NCI-H2196 treated with DMSO at 0.1 percent for 48 hours (cell line): ENCODE results near the gene SFT2D1.
"Not testable (repeated sequence)": the region's sequence is repeated elsewhere in the genome, so short reads cannot be mapped to it uniquely, and the experiment has no call there.

Source experiments
- DNase-seq: peaks from one replicate; lab custom pipeline; 2025; ENCODE audit not compliant: unreplicated experiment; lab: John Stamatoyannopoulos, UW

The SFT2D1 gene

DNA sequence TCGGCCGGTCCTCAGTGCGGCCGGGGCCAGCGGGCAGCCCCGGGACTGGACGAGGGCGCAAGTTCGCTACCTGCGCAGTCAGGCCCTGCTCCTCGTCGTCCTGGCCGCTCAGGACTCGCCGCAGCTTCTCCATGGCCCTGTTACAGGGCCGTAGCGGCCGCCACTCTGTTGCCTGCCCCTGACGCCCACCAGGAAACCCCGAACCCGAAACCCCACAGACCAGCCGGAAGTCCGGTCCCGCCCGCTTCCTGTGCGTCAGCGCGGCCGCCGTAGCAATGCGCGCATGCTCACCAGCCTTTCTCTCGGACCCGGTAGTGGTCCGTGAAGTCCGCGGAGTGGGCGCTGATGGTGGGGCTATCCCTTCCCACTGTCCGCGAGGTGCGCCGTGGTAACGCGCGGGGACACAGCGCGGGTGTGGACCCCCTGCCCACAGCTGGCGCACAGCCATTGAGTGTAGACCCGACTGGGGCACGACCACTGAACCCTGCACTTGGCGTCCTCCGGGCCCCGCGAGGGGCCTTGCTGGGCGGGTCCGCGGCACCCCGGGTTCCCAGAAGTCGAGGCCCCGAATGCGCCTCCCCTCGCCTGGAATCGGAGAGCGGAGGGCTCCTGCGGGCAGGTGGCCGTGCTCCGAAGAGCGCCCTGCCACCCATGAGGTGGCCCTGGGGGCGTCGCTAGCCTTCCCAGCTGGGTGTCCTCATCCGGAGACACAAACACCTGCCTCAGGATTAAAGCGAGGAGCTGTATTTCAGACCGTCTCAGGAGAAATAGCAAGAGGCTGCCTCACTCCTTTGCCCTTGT is at the start of gene SFT2D1:
Gene SFT2D1, minus strand, starts transcription at position 197 of the 801 bp plus-strand sequence. Its CDS starts 64 bp downstream, at position 133.
- peak; percentile 30 for DNase-seq

DNA sequence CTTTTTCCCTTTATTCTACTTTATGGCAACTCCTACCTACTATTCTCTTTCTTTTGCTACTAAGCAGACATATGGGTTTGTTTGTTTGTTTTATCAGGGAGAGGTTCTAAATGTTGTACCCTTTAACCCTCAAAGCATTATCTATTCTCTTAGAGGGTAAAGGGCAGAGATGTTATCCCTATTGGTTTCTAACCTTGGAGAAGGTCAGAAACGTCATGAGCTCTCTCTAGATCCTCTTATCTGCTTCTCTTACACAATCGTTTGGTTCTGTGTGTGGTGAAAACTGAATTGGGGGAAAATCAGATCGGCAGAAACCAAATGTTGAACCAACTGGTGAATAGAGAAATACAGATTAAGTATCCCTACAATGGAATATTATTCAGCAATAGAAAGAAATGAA is 46.8 kb upstream of the SFT2D1 start:
- DNase-seq, result no peak

DNA sequence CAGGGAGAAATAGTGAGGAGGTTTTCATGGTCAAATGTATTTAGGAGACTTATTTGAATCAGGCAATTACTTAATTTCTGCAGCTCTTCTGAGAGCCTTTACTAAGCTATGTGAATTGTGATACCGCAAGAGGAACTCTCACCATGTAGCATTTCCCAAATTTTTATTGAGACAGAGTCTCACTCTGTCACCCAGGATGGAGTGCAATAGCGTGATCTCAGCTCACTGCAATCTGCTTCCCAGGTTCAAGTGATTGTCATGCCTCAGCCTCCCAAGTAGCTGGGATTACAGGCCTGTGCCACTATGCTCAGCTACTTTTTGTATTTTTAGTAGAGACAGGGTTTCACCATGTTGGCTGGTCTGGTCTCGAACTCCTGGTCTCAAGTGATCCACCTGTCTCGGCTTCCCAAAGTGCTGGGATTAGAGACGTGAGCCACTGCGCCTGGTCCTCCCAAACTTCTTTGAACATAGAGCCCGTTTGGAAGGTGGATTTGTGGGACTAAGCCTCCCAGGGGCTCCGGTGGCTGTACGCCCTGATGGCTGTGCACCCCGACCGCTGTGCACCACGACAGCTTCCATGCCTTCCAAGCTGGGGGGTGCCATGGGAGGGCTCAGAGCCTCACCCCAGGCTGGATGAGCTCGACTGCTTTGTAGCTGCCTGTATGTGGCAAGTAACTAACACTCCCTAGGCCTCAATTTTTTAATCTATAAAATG is 46.1 kb upstream of the SFT2D1 start:
- no peak for DNase-seq

DNA sequence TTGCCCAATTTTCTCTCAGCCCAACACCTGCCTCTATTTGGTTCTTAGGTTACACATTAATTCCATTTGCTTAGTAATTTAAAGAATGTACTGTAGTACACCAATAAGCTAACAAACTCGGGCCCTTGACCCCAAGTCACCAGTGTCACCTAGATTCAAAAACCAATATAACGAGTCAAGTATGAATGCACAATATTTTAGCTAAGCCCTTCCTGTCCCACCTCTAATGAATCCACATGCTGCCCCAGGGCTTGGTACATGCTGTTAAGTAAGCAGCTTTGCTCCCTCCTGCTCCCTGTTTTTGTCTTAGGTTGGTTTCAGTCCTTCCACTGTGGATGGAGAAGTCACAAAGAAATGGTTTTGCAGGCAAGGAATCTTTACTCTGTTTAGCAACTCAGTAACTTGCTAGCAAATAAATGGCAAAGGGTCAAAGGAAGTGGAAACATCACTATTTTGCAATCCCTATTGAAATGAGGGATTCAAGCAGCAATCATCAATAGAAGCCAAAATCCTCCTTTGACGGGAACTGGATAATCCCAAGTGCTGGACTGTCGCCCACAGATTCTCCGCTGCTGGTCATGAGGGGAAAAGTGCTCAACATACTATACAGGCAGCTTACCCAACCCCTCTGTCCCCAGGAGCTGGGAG is 45.4 kb upstream of the SFT2D1 start:
- DNase-seq, result no peak

DNA sequence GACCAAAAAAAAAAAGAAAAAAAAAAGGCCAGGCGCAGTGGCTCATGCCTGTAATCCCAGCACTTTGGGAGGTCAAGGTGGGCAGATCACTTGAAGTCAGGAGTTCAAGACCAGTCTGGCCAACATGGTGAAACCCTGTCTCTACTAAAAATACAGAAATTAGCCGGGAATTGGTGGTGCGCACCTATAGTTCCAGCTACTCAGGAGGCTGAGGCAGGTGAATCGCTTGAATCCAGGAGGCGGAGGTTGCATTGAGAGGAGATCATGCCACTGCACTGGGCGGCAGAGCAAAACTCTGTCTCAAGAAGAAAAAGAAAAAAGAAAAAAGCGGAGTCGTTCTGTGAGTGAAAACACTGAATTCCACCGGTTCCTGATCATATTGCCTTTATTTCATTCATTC is 44.8 kb upstream of the SFT2D1 start:
- DNase-seq, result not testable (repeated sequence)

DNA sequence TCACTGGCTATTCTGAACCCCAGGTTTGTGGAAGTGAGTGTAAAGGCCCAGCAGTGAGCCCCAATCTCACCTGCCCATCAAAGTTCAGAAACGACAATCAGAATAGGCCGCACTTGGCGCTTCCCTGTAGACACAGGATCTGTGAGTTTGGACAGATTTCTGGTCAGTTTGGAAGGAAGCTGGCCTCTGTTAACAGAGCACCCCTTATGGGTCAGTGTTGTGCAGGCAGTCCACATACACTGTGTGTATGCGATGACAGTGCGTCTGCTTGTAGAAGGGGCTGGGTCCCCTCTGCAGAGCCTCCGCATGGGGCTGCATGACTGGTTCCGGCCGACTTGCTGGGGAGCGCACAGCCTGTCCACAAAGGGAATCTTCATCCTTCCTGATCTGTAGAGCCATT is 43.8 kb upstream of the SFT2D1 start:
- no peak for DNase-seq

DNA sequence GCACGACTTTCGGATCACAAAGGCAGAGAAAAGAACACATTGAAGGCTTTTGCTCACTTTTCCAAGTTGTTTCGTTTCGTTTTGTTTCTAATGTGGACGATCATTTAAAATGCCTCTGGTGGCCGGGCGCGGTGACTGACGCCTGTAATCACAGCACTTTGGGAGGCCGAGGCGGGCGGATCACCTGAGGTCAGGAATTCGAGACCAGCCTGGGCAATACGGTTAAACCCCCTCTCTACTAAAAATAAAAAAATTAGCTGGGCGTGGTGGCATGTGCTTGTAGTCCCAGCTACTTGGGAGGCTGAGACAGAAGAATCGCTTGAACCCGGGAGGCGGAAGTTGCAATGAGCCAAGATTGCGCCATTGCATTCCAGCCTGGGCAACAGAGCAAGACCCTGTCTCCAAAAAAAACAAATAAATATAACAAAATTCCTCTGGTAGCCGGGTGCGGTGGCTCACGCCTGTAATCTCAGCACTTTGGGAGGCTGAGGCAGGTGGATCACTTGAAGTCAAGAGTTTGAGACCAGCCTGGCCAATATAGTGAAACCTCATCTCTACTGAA is 41.5 kb upstream of the SFT2D1 start:
- not testable (repeated sequence) for DNase-seq

DNA sequence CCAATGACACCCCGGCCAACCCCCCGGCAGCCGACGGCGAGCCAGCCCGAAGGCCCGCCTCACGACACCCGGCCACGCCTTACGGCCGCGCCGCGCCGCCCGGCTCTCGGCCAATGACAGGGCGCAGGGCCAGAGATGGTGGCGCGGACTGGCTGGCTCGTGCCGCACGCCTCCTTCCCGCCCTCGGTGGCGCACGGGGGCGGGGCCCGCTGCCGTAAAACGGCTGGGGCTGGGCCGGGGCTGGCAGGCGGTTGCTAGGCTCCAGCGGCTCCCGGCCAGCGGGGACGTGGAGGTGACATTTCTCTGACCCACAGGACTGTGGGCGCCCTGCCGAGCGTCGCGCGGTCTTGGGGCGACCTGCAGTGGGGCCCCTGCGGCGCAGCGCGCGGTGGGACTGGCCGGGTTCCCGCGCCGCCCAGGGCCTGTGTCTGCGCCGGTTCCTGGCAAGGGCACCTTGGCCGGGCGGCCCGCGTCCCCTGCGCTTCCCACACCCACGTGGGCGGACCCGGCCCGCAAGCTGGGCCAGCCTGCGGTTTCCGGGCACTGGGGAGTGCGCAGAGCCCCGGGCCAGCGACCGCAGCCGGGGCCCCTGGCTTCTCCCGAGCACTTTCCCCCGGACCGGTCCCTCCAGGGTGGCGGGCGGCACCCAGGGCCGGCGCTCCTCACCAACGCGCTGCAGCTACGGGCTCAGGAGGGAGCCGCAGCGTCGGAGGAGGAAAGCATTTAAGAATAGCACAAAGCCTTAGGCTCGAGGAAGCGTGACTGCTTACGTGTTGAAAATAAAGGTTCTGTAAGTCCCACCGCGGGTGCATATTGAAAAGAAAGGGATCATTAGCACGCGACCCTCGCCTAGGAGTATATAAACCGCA is 40.8 kb upstream of the SFT2D1 start, which contains the start of gene MPC1:
Gene MPC1, minus strand, starts transcription at position 8 of the 869 bp plus-strand sequence. CDS start 64 bp downstream, outside the sequence.
- peak; percentile 64 for DNase-seq

DNA sequence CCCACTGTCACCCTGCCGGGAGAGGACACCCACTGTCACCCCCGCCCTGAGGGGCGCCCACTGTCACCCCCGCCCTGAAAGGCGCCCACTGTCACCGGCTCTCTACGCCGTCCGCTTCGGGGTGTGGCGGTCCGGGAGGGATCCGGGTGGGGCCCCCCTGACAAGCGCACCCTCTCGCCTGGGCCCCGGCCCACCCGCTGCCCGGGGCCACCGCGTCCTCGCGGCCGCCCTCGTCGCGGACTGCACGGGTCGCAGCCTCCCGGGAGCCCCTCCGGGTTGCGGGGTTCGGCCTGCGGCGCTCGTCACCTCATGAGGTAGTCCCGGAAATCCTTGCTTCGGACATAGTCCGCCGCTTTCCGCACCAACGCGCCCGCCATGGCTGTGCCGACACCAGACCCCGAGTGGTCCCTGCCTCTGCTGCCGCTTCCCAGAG is 40.2 kb upstream of the SFT2D1 start:
- no peak for DNase-seq

DNA sequence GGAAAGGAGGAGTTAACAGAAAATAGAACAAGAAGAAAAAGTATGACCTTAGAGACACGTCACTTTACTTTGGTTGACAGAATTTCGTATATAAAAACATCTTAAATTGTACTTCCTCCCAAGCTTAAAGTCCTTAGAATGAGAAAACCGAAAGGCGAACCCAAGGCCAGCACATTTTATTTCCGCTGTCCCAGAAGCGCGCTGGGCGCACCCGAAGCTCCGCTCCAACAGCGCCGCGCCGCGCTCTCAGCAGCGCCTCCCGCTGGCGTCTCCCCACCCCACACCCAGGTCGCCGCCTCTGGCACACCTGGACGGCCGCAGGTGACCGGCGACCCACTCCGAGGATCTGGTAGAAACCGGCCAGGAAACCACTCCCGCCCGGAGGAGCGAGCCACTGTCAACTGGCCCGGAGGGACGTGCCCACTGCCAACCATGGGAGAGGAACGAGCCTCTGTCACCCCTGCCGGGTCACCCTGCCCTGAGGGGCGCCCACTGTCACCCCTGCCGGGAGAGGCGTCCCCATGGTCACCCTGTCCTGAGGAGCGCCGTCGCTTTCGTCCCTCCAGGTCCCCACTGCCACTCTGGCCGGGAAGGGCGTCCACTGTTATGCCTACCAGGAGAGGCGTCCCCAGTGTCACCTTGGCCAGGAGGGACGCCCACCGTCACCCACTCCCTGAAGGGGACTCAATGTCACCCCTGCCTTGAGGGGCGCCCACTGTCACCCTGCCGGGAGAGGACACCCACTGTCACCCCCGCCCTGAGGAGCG is 39.6 kb upstream of the SFT2D1 start:
- peak; percentile 41 for DNase-seq

DNA sequence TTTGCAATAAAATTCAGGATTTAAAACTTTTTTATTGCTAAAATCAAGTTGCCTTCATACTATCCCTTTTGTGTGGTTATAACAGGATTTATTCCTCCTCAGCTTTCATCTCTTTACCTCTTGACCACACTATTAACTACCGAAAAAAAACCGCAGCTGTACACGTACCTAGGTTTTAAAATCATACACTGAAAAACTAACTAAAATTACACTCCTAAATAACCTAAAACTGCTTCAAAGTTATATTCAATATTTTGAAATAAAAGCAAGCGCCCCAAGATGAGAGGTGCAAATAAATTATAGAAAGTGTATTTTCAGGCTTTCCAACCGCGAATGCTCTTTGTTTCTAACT is 39.0 kb upstream of the SFT2D1 start:
- DNase-seq, result no peak

DNA sequence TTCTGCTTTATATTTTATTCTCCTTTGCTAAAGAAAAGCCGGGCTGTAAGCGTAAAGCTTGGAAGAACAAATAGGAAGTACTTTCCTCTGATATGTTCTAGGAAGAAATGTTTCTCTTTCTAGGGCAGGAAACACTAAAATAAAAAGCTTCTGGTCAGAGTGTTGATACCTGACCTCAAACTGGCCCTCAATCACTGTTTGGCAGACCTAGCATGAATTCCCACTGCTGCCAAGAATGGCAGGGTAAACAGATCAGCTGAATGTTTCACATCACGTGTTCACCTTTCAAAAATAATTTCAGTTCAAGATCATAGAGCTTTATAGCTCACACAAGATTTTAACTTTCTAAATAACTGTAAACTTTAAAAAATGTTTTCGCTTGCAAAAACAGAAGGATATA is 37.5 kb upstream of the SFT2D1 start:
- DNase-seq, result no peak

DNA sequence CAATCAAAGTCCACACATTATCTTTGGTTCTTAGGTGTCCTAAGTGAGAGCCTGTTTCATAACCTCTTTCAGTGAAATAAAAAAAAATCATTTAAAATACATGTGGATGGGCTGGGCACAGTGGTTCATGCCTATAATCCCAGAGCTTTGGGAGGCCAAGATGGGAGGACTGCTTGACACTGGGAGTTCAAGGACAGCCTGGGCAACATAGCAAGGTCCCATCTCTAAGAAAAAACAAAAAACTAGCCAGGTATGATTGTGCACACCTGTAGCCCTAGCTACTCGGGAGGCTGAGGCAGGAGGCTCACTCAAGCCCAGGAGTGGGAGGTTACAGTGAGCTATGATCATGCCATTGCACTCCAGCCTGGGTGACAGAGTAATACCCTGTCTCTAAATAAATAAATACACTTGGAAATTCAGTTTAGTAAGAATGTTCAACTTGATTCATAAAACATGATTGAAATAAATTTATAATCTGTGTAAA is 36.8 kb upstream of the SFT2D1 start:
- DNase-seq, result no peak

DNA sequence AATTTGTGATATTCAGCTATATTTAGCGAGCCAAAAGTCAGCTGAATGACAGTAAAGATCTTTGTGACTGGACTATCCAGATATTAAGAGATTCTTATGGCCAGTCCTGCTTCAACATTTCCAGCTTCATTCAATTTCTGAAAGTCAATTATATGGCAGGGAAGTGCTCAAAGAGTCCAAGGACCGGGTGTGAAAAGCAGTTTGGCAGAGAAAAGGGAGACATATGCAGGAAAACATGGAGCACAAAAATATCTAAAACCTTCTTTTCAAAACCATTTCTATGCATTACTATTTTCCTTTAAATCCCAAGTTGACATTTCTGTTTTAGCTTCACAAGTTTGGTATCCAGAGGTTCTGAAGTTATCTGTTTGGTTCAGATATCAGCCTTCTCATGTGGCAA is 35.4 kb upstream of the SFT2D1 start:
- no peak for DNase-seq

DNA sequence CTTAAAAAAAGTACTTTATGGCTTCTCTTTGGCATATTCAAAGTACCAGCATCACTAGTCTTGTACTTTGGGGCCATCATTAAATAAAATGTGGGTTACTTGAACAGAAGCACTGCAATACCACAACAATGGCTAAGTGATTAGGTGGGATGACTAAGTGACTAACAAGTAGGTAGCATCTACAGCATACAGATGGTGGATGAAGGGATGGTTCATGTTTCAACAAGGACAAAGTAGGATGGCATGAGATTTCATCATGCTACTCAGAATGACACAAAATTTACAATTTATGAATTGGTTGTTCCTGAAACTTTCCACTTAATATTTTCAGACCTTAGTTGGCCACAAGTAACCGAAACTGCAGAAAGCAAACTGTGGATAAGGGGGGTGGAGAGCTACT is 32.7 kb upstream of the SFT2D1 start:
- no peak for DNase-seq

DNA sequence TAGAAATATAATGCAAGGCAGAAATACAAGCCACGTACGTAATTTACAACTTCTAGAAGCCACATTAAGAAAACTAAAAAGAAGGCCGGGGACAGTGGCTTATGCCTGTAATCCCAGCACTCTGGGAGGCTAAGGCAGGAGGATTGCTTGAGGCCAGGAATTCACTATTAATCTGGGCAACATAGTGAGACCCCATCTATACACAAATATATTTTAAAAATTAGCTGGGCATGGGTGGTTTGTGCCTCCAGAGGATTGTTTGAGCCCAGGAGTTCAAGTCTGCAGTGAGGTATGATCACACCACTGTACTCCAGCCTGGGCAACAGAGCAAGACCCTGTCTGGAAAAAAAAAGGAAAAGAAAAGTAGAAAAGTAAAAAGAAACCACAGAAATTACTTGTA is 28.1 kb upstream of the SFT2D1 start:
- no peak for DNase-seq

DNA sequence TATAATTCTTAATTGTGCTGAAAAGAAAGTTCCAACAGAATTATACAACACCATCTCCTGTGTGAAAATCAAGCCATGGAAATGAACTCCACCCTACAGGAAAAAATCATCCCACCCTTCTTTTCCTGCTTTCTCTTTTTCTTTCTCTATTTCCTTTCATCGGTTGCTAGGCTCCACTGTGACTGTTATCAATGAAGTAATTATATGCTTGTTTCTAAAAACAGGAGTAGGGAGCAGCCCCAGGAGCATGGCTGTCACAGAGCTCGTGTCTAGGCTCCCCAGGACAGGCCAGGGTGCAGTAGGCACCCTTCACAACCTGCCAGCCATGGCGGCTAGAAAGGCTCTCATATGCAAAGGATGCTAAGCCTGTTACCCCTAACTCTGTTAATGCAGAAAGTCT is 27.4 kb upstream of the SFT2D1 start:
- DNase-seq, result no peak

DNA sequence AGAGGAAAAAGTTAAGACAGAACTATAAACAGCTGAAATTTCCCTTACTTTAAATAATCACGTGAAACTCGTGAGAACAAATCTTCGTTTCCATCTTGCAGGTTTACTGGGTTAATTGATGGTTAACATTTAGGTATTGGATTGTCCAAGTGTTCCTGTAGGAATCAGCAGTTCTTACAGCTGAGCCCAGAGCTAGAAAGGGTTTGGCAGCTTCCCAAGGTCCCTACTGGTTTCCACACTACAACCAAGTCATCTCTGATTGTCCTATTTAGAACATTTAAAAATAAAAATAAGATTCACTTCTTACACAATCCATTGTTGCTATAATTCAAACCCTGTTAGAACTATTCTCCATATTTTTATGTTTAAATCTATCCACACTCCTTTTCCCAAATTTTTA is 24.6 kb upstream of the SFT2D1 start:
- no peak for DNase-seq

DNA sequence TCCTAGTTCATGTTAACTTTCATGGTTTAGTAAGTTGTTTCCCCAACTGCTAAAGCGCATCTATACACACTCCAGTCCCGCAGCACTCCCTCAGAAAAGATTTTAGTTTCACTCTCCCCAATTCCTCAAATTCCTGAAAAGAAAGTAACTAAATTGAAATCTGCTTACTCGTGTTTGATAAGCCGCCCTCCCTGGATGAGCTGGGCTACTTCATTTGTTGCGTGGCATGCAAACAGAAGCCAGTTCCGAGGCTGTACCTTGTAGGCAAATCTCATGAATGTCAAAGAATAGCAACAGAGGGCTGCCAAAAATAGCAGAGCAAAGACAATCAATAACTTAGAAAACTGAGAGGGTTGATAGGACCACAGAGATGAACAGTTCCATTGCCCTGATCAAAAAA is 23.5 kb upstream of the SFT2D1 start:
- no peak for DNase-seq

DNA sequence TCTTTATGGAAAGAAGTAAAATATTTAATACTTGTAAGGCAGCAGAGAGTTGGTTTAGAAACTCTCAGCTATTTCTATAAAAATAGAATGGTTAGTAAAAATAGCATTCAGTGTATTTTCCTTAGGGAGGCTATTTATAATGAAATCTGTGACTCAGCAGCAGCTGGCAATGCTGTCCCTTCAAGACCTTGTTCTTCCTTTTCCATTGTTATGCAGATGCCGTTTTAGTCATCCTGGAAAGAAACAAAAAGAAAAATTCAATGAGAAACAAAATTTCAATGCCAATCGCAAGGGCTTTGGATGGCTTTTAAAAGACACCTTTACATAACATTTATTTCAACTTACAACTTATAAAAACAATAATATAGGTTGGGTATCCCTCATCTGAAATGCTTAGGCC is 22.9 kb upstream of the SFT2D1 start:
- DNase-seq, result no peak
